ENCODE results near the gene MORN1.

The MORN1 gene

GRCh38 chr1:2307064-2307605 lies 84.2 kb downstream of the MORN1 start:
- no peak for DNase-seq (ENCODE audit: low read depth)
- no peak overlapping the region for H3K4me3 ChIP-seq (replicated peaks; ENCODE audit: low read depth, low read length)
- TF ChIP-seq CTCF (IDR thresholded peaks at IDR 0.05; ENCODE audit: low read length, missing control alignments): no peak

GRCh38 chr1:2306151-2306978 lies 85.0 kb downstream of the MORN1 start:
- H3K4me3 ChIP-seq (replicated peaks; ENCODE audit: low read depth, low read length): no peak overlapping the region
- no peak for TF ChIP-seq CTCF (IDR thresholded peaks at IDR 0.05; ENCODE audit: low read length, missing control alignments)
- DNase-seq (ENCODE audit: low read depth): no peak

- DNase-seq (ENCODE audit: low read depth): no peak
- H3K4me3 ChIP-seq (replicated peaks; ENCODE audit: low read depth, low read length): no peak overlapping the region
- no peak for TF ChIP-seq CTCF (IDR thresholded peaks at IDR 0.05; ENCODE audit: low read length, missing control alignments)
Measured at GRCh38 chr1:2304921-2305681, 86.3 kb downstream of the MORN1 start.

GRCh38 chr1:2304282-2304681 lies 87.1 kb downstream of the MORN1 start:
- no peak for DNase-seq (ENCODE audit: low read depth)
- H3K4me3 ChIP-seq (replicated peaks; ENCODE audit: low read depth, low read length): no peak overlapping the region
- no peak for TF ChIP-seq CTCF (IDR thresholded peaks at IDR 0.05; ENCODE audit: low read length, missing control alignments)

GRCh38 chr1:2303781-2304180 lies 87.6 kb downstream of the MORN1 start:
- no peak for TF ChIP-seq CTCF (IDR thresholded peaks at IDR 0.05; ENCODE audit: low read length, missing control alignments)
- DNase-seq (ENCODE audit: low read depth): no peak
- H3K4me3 ChIP-seq (replicated peaks; ENCODE audit: low read depth, low read length): no peak overlapping the region

GRCh38 chr1:2303016-2303775 lies 88.2 kb downstream of the MORN1 start:
- no peak overlapping the region for H3K4me3 ChIP-seq (replicated peaks; ENCODE audit: low read depth, low read length)
- DNase-seq (ENCODE audit: low read depth): no peak
- no peak for TF ChIP-seq CTCF (IDR thresholded peaks at IDR 0.05; ENCODE audit: low read length, missing control alignments)
